Uterus (tissue), 2 donors: Measurements from ENCODE around the gene ARMC2.

Experiments
- POLR2A ChIP-seq, 2 donors: fragments of 450-650 bp; IDR thresholded peaks; one replicate each; pipeline ENCODE4 v1.6.1; 2016; ENCODE audit warnings: antibody characterized with exemption in 2 of 2, mild to moderate bottlenecking in 1 of 2, moderate library complexity in 1 of 2
- TF ChIP-seq, protein P1 (sequence below), 4 experiments: fragments of 200-600 bp in 2 of 4; fragments of 450-650 bp in 2 of 4; sonication (generic) in 2 of 4; IDR thresholded peaks; one replicate each; pipeline ENCODE4 v1.5.1; 2016 to 2019; ENCODE audit warnings: antibody characterized with exemption in 4 of 4, mild to moderate bottlenecking in 2 of 4, moderate library complexity in 1 of 4

DNA sequence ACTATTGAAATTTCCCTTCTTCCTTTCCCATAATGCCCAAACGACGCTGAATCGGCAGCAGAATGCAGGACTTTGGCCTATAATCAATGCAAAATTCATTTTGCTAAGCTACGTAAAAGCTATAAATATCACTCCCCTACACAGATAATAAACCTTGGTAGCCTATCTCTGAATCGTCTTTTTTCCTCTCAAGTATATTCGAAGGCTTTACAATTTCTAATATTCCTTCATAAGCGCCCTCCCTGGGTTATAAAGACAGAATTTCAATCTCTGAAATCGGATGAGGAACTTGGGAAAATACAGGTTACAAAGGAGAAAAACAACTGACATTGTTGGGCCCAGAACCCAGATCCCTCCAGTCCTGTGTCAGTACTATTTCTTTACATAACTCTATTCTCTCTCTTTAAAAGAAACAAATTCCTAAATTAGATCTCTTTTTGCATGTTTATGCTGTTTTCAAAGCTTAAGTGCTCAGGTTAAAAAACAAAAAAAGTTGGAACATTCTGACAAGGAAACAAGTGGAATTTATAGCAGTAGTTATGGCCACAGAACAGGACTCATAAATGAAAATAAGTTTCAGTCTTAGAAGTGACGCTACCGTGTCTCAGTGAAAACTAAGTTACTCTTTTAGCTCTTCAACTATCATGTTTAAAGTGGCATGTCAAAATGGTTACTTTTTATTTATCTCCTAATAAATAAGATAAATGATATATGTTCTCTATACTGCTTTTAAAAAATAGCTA, 161.9 kb downstream of the ARMC2 start:
- TF ChIP-seq, protein P1, sequence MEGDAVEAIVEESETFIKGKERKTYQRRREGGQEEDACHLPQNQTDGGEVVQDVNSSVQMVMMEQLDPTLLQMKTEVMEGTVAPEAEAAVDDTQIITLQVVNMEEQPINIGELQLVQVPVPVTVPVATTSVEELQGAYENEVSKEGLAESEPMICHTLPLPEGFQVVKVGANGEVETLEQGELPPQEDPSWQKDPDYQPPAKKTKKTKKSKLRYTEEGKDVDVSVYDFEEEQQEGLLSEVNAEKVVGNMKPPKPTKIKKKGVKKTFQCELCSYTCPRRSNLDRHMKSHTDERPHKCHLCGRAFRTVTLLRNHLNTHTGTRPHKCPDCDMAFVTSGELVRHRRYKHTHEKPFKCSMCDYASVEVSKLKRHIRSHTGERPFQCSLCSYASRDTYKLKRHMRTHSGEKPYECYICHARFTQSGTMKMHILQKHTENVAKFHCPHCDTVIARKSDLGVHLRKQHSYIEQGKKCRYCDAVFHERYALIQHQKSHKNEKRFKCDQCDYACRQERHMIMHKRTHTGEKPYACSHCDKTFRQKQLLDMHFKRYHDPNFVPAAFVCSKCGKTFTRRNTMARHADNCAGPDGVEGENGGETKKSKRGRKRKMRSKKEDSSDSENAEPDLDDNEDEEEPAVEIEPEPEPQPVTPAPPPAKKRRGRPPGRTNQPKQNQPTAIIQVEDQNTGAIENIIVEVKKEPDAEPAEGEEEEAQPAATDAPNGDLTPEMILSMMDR (IDR thresholded peaks at IDR 0.05), result no peak
- no peak for TF ChIP-seq POLR2A (IDR thresholded peaks at IDR 0.05)
